GM23248 (cell line): ENCODE measurements around the gene THSD4. TPM values are rescaled to one million over a fixed set of nuclear protein-coding genes. Genes with fewer than 3 reads are reported as not detected.

Source experiments
- DNase-seq: peaks from one replicate; pipeline ENCODE4 v3.0.0-alpha.2; 2015
- H2AFZ ChIP-seq: fragments of 200-600 bp; sonication (generic); 2 replicates; pipeline ENCODE4 v1.6.1; 2016; ENCODE audit warnings: antibody characterized with exemption
- H3F3A ChIP-seq: fragments of 200-600 bp; sonication (generic); 2 replicates; pipeline ENCODE4 v1.6.1; 2016; ENCODE audit warnings: mild to moderate bottlenecking, antibody characterized with exemption, mixed run types; ENCODE audit not compliant: insufficient read depth
- H3K27ac ChIP-seq: fragments of 200-600 bp; sonication (generic); 2 replicates; pipeline ENCODE4 v1.5.1; 2016; ENCODE audit warnings: mild to moderate bottlenecking
- H3K27me3 ChIP-seq: fragments of 200-600 bp; sonication (generic); replicated peaks from 2 replicates; pipeline ENCODE4 v1.6.1; 2016; ENCODE audit warnings: mild to moderate bottlenecking; ENCODE audit not compliant: insufficient read depth
- H3K36me3 ChIP-seq: fragments of 200-600 bp; sonication (generic); 2 replicates; pipeline ENCODE4 v1.6.1; 2016; ENCODE audit warnings: low read depth, mild to moderate bottlenecking
- H3K4me1 ChIP-seq: fragments of 200-600 bp; sonication (generic); 2 replicates; pipeline ENCODE4 v1.6.1; 2016; ENCODE audit warnings: mild to moderate bottlenecking; ENCODE audit not compliant: insufficient read depth
- H3K4me2 ChIP-seq: fragments of 200-600 bp; sonication (generic); one replicate; pipeline ENCODE4 v1.6.1; 2016; ENCODE audit warnings: mild to moderate bottlenecking; ENCODE audit not compliant: unreplicated experiment
- H3K4me3 ChIP-seq: fragments of 200-600 bp; sonication (generic); 2 replicates; pipeline ENCODE4 v1.5.1; 2016; ENCODE audit warnings: mild to moderate bottlenecking
- H3K79me2 ChIP-seq: fragments of 200-600 bp; sonication (generic); 2 replicates; pipeline ENCODE4 v1.6.1; 2016; ENCODE audit warnings: mild to moderate bottlenecking; ENCODE audit not compliant: insufficient read depth
- H3K9ac ChIP-seq: fragments of 200-600 bp; sonication (generic); 2 replicates; pipeline ENCODE4 v1.6.1; 2016; ENCODE audit warnings: mild to moderate bottlenecking
- H3K9me2 ChIP-seq: fragments of 200-600 bp; sonication (generic); 2 replicates; pipeline ENCODE4 v1.6.1; 2016; ENCODE audit warnings: mixed run types, mild to moderate bottlenecking, moderate library complexity; ENCODE audit not compliant: insufficient read depth
- H3K9me3 ChIP-seq: fragments of 200-600 bp; sonication (generic); one replicate; pipeline ENCODE4 v1.6.1; 2017; ENCODE audit warnings: low read depth
- H4K20me1 ChIP-seq: fragments of 200-600 bp; sonication (generic); 2 replicates; pipeline ENCODE4 v1.6.0; 2016; ENCODE audit not compliant: insufficient read depth
- EZH2 ChIP-seq: fragments of 200-600 bp; sonication (generic); IDR thresholded peaks from 2 replicates; pipeline ENCODE4 v1.6.1; 2018; ENCODE audit warnings: antibody characterized with exemption, mild to moderate bottlenecking; ENCODE audit not compliant: insufficient read depth, poor library complexity, severe bottlenecking
- EZH2phosphoT487 ChIP-seq: fragments of 200-600 bp; sonication (generic); IDR thresholded peaks from 2 replicates; pipeline ENCODE4 v1.6.1; 2018; ENCODE audit warnings: antibody characterized with exemption, moderate library complexity, mild to moderate bottlenecking, low read depth; ENCODE audit not compliant: insufficient read depth
- WGBS, 2 experiments: methylation state at CpG; one replicate each; pipeline ENCODE4 v1.1.6; 2015 to 2017; ENCODE audit warnings: low lambda C conversion rate in 2 of 2, low coverage in 1 of 2; ENCODE audit errors: missing lambda C conversion rate in 2 of 2; 5-methylcytosine and 5-hydroxymethylcytosine counted together
- in situ Hi-C: fragments of 300-500 bp; cut with MboI; formaldehyde crosslinking; loops from 2 replicates; pipeline ENCODE4 v1.15.0; 2020
- polyA plus RNA-seq: library from polyadenylated mRNA; unstranded; fragments of >200 nt; fragmentation: Nextera tagmentation; extraction: Ambion mirVana; gene quantifications from 2 replicates; pipeline ENCODE4 v1.2.1, GENCODE V29; 2016
- total RNA-seq: library from RNA; depleted of rRNA; stranded (reverse); fragments of >200 nt; shearing (Covaris generic); gene quantifications from 2 replicates; pipeline ENCODE4 v1.2.3, GENCODE V29; 2014

The THSD4 gene
- total and polyA plus RNA-seq, 2 experiments from 2014 or later, result 14.2 to 58.9 TPM

DNA sequence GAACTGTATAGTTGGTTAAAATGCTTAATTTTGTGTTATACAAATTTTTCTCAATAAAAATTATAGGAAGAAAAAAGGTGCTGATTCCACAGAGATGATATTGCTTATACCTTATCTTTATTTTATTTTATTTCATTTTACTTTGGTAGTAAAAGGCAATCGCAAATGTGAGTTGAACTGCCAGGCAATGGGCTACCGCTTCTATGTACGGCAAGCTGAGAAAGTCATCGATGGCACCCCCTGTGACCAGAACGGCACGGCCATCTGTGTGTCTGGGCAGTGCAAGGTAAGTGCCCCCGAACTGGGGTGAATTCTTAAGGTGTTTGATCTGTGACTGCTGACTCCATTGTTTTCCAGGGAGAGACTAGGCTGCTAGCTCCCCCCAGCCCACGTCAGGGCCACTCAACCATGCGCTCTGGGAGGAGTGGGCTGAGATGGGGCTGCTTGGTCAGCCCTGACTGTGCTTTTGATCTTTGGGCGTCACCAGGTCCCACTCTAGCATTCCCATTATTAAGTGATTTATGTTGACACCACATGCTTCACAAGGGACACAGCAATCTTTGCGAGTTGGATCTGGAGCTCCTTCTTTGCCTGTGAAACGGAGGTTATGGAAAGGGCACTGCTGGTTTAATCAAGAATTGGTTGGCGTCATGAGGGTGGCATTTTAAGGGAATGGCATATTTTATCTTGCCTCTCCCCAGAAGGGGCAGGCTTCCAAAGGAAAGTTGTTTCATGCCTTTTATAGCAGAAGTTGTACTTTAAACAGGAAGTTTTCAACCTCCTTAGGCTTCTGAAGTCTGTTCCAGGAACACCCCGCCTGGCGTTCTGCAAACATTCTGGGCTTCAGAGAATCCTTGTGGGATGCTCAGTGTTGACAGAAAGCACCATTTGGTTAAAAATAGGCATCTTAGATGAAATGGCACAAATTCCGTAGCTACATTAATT is 296.5 kb downstream of the THSD4 start:
- H3K4me1 ChIP-seq, result no peaks in the 10 kb centered on the region
- TF ChIP-seq EZH2phosphoT487, result no peak
- no peak for TF ChIP-seq EZH2
- in situ Hi-C loops, result no loop called here
- H3K79me2 ChIP-seq, result 0 out of 2 replicates have a peak, but pooled peaks cover 3% of the 10 kb centered on the region
- H3K9ac ChIP-seq, result no peak overlapping the region
- H3K4me2 ChIP-seq, result no peak overlapping the region
- H3K9me2 ChIP-seq, result no peaks in the 10 kb centered on the region
- H3K9me3 ChIP-seq, result no peaks in the 10 kb centered on the region
- no peak for DNase-seq
- 87 to 89% methylated on average over 16 of the region's 16 CpGs for WGBS, 2 experiments
- H4K20me1 ChIP-seq, result no peaks in the 10 kb centered on the region
- H3K27me3 ChIP-seq, result no peaks in the 10 kb centered on the region
- no peak overlapping the region for H3K4me3 ChIP-seq
- peaks cover 4% of the 10 kb centered on the region; the same call in 1 of the 2 replicates for H3F3A ChIP-seq
- no peak overlapping the region for H3K27ac ChIP-seq
- H2AFZ ChIP-seq, result no peak overlapping the region
- 0 out of 2 replicates have a peak, but pooled peaks cover 7% of the 10 kb centered on the region for H3K36me3 ChIP-seq

DNA sequence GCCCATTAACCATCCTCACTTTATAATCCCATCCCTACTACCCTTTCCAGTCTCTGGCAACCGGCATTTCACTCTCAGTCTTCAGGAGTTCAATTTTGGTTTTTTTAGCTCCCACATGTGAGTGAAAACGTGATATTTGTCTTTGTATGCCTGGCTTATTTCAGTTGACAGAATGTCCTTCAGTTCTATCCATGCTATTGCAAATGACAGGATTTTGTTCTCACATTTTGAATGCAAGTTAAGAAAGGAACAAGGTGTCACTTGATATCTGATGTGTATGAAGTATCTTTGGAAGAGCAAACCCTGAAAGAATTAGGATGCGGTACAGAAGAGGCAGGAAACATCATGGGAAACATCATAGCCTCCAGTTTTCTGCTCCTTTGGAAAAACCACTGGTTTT is 298.1 kb downstream of the THSD4 start:
- DNase-seq, result no peak
- no peaks in the 10 kb centered on the region for H3K9me2 ChIP-seq
- no peak for TF ChIP-seq EZH2
- TF ChIP-seq EZH2phosphoT487, result no peak
- H3K9ac ChIP-seq, result no peak overlapping the region
- no peak overlapping the region for H3K4me2 ChIP-seq
- H3F3A ChIP-seq, result peaks cover 4% of the 10 kb centered on the region; the same call in 1 of the 2 replicates
- H3K36me3 ChIP-seq, result 0 out of 2 replicates have a peak, but pooled peaks cover 7% of the 10 kb centered on the region
- H3K4me1 ChIP-seq, result no peaks in the 10 kb centered on the region
- no peaks in the 10 kb centered on the region for H3K9me3 ChIP-seq
- H3K27me3 ChIP-seq, result no peaks in the 10 kb centered on the region
- no peak overlapping the region for H3K27ac ChIP-seq
- H3K79me2 ChIP-seq, result peaks cover 3% of the 10 kb centered on the region; the same call in 1 of the 2 replicates
- 88 to 90% methylated on average over 3 of the region's 3 CpGs for WGBS, 2 experiments
- in situ Hi-C loops, result no loop called here
- no peak overlapping the region for H2AFZ ChIP-seq
- no peak overlapping the region for H3K4me3 ChIP-seq
- H4K20me1 ChIP-seq, result no peaks in the 10 kb centered on the region

DNA sequence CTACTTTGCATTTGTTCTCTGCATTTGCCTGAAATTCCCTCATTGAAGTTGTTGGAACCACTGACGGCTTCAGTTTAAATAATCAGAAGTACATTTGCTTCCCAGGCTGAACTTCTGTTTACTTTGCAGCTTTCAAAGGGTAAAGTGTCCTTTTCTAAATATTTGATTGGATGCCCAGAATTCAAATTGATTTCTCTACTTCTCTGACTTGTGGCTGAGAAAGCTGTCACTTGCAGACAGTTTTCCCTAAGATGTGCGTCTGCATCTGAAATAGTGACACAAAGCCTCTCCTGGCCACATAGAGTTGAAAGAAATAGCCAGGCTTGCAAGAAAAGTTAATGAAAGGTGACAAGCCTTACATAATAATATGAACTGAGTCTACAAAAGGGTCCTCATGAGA is 299.6 kb downstream of the THSD4 start:
- peaks cover 4% of the 10 kb centered on the region; the same call in 1 of the 2 replicates for H3F3A ChIP-seq
- TF ChIP-seq EZH2 (no peak), EZH2phosphoT487 (no peak)
- in situ Hi-C loops, result no loop called here
- no peaks in the 10 kb centered on the region for H3K9me2 ChIP-seq
- no peak overlapping the region for H3K4me2 ChIP-seq
- DNase-seq, result no peak
- H2AFZ ChIP-seq, result no peak overlapping the region
- H3K4me3 ChIP-seq, result no peak overlapping the region
- no peaks in the 10 kb centered on the region for H3K4me1 ChIP-seq
- H4K20me1 ChIP-seq, result no peaks in the 10 kb centered on the region; the same call in 1 of the 2 replicates
- H3K79me2 ChIP-seq, result peaks cover 9% of the 10 kb centered on the region; the same call in 1 of the 2 replicates
- H3K9ac ChIP-seq, result no peak overlapping the region
- H3K27me3 ChIP-seq, result no peaks in the 10 kb centered on the region
- no peaks in the 10 kb centered on the region for H3K9me3 ChIP-seq
- no peak overlapping the region for H3K27ac ChIP-seq
- 97 to 98% methylated on average over 2 of the region's 2 CpGs for WGBS, 2 experiments
- H3K36me3 ChIP-seq, result 0 out of 2 replicates have a peak, but pooled peaks cover 7% of the 10 kb centered on the region

DNA sequence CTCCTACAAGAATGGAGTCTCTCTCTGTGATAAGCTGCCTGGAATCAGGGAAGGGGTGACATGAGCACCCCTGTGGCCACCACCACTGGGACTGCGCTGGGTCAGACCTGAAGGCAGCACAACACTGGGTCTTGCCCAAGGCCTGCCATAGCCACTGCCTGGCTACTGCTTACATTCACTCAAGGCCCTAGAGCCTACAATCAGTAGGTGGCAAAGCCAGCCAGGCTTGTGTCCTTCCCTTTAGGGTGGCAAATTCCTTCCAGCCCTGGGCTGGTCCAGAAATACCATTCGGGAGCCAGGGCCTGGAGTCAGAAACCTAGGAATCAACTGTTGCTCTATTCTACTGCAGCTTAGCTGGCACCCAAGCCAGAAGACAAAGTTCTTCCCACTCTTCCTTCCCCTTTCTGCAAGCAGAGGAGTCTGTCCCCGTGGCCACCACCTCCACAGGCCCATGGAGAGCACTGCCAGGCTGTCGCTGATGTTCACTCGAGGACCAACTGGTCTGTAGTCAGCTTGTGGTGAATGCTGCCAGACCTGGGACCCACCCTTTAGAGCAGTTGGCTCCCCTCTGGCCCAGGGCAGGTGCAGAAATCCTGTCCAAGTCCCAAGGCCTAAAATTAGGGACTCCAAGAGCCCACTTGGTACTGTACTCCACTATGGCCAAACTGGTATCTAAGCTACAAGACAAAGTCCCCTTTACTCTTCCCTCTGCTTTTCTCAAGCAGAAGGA is 307.4 kb downstream of the THSD4 start:
- no peak overlapping the region for H3K27ac ChIP-seq
- TF ChIP-seq EZH2phosphoT487 (no peak), EZH2 (no peak)
- in situ Hi-C loops, result no loop called here

More for the DNA sequence above, 307.4 kb downstream of the THSD4 start:
- no peaks in the 10 kb centered on the region for H3K9me3 ChIP-seq
- no peaks in the 10 kb centered on the region for H3K27me3 ChIP-seq
- H3K4me2 ChIP-seq, result no peak overlapping the region
- no peaks in the 10 kb centered on the region for H3K36me3 ChIP-seq
- H3K9ac ChIP-seq, result no peak overlapping the region
- H3F3A ChIP-seq, result 0 out of 2 replicates have a peak, but pooled peaks cover 4% of the 10 kb centered on the region
- WGBS, 2 experiments, result 79 to 80% methylated on average over 5 of the region's 5 CpGs
- no peaks in the 10 kb centered on the region for H3K9me2 ChIP-seq
- no peaks in the 10 kb centered on the region for H3K4me1 ChIP-seq
- no peak overlapping the region for H2AFZ ChIP-seq
- no peak overlapping the region for H3K4me3 ChIP-seq
- no peaks in the 10 kb centered on the region; the same call in 1 of the 2 replicates for H4K20me1 ChIP-seq
- peaks cover 17% of the 10 kb centered on the region; the same call in 1 of the 2 replicates for H3K79me2 ChIP-seq
- no peak for DNase-seq
